Measurements from ENCODE around the gene PCP4.

- TF ChIP-seq CTCF (IDR thresholded peaks at IDR 0.05) (no peak), POLR2A (IDR thresholded peaks at IDR 0.05) (no peak), EP300 (IDR thresholded peaks at IDR 0.05) (no peak)
Observed at GRCh38 chr21:39852021-39852721, 15.1 kb upstream of the PCP4 start.
